HG02798 (cell line): ENCODE measurements around the gene SPA17.

Experiments used
- ATAC-seq: cut with Tn5 transposase; IDR thresholded peaks from one replicate; pipeline ENCODE4 v1.9.1; 2021; ENCODE audit warnings: mild to moderate bottlenecking; ENCODE audit not compliant: unreplicated experiment, poor library complexity

SPA17 gene

GRCh38 chr11:124719534-124719933 lies 45.8 kb downstream of the SPA17 start:
- no peak for ATAC-seq

DNA sequence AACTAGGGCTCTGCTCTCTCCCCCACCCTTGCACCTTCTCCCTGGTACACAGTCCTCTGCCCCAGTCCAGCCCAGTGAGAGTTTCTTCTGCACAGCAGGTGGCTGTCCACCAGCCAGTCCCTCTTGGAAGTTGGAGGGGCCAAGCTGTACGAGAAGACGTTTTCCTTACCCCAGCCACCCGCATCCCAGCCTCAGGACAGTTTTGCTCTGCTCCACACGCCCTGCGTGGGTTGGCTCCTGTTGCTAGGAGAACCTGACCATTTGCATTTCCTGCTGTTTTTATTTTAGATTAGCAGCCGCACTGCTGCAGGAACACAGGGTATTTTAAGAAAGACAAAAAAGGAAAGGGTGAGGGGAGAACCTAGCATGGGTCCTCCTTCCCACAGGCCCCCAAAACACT lies 48.5 kb downstream of the SPA17 start:
- no peak for ATAC-seq

- peak; percentile 97 for ATAC-seq
These were observed 51.4 kb downstream of the SPA17 start for GRCh38 chr11:124724979-124725718.

DNA sequence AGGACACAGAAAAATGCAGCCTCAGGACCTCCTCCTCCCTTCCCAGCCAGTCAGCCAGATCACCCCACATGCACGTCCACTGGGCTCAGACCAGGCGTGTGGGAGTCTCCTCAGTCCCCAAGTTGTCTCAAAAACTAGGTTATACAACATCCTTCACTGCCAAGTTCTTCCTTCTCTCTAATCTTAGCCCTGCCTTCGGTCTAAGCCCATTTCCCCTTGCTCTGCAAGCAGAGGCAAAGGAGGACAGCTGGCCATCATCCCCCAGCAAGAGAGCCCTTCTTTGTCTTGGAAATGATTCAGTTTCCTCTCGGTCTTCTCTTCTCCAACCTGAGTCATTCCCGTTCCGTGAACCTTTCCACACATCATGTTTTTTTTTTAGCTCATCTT lies 52.0 kb downstream of the SPA17 start:
- peak; percentile 5 for ATAC-seq

GRCh38 chr11:124727474-124727873 lies 53.8 kb downstream of the SPA17 start:
- ATAC-seq: no peak

DNA sequence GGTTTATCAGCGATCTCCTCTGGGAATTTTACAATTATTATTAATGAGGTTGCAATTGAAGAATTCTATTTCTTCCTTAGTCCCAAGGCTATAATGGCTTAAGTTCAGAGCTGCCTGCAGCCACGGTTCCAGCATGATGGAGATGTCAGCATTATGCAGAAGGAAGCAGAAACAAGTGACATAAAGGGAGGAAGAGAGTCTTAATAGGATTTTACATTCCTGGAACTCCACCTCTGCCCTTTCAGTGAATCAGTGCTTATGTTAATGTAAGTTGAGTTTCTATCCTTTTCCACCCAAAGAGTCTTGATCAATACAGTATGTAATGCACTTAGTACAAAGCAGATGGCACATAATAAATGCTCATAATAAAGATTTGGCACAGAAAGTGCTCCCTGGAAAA lies 54.4 kb downstream of the SPA17 start:
- ATAC-seq: no peak

- ATAC-seq: no peak
These were observed 55.9 kb downstream of the SPA17 start for GRCh38 chr11:124729571-124729970.

DNA sequence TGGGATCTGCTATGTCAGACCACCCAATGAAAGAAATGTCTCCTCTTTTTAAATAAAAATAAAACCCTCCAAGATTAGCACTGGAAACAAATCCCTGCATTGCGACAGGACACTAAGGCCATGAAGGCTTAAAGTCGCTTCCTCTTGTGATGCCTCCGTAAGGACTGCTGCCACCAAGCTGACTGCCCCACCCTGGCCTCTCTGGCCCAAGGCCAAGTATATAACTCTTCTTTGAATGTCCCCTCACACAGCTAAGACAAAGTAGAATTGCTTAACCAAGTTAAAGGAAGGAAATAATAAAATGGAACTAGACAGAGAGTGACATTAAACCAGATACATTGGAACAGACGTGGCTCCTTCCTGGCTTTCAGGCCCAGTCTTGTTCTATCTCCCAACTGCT lies 58.5 kb downstream of the SPA17 start:
- ATAC-seq: no peak

- ATAC-seq: no peak
These were observed 63.0 kb downstream of the SPA17 start for GRCh38 chr11:124736736-124737135.

DNA sequence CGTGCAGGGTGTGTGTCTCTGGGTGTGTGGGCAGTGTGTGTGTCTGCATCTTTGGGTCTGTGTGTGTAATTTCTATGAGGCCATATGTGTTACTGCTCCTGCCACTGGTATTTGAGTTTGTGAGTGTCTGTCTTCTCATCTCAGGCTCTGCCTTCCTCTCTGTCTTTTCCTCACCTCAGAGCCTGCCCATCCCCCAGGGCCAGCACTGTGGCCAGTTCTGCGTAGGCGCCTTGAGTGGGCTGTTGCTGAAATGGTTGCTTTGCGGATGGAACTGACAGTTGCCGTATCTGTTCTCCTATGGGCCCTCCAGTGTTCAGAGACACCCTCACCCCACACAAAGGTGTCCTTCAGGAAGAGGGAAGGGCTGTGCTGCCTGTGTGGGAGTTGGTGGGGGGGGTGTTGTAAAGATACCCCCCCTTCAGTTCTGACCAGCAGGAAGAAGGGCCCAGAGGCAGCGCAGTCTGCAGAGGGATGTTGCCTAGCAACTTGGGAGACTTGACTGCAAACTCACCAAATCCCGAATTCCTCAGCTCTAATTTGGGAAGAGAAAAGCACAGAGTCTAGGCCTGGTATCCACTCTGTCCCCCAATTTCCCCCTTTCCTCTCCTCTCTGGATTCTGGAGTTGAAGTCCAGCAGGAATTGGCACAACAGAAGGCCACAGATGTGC lies 64.1 kb downstream of the SPA17 start:
- ATAC-seq: no peak

DNA sequence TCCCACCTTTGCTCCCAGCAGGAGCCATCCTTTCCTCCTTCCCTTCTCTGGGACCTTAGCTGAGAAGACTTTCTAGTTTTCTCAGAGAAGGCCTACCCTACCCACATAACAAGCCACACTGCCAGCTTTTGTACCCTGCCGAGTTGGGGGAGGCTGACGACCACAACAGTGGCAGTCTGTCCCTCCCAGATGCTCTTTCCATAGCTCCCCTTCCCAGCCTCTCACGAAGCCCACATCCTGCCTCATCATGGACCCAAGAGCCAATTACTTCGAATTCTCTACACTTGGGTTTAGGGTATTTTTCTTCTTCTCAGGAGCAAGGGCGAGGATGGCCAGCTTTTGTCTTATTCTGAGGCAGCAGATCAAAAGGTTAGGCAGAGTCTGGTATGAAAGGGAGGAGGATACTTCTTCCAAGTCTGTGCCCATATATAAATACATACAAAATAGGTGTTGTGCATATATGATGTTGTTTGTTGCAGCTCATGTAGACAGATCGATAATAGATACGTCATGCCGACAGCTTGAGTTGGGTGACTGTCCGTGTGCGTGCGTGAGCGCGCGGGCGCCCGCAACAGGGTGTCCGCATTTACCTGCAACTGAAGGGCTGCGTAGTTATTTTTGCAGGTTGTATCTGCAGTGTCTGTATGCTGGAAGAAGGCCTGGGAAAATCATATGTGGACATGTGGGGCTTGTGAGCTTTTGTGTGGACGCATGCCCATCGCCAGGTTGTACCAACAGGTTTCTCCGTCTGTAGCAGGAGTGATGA lies 65.2 kb downstream of the SPA17 start:
- ATAC-seq: no peak

DNA sequence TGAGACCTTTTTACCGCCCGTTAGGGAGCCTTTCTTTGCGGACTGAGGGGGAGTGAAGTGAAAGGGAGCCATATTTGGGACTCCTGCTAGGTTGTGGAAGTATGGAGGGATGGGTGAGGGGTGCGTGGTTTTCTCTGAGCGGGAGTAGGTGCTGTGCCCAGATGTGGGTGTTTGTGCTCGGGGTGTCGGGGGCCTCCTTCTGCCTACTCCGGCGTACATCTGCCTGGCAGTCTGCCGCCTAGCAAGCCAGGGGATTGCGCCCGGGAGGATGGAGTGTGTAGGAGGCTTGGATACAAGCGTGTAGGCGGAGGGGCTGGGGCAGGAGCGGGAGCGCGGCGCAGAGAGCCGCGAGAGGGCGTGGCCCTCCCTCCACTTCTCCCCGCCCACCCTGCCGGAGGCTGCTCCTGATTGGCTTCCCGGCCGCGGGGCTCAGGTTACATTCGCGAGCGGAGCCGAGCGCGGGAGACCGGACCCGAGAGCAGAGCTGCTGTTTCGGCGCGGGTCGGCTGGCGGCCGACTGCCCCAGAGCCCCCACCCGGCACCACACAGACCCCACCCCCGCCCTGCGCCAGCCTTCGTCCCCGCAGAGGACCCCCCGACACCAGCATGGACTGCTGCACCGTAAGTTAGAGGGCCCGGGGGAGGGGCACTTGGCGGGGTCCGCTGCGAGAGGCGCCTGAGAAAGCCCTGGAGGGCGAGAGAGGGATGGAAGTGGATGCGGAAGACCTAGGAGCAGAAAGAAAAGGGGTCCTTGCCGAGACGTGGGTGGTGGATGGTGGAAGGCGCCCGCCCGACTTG lies 66.0 kb downstream of the SPA17 start, which contains the start of gene NRGN:
Gene NRGN (plus strand): TSS at position 464 of the 798 bp plus-strand sequence. CDS start 143 bp downstream, at position 607.
- ATAC-seq: peak; percentile 99

- peak; percentile 49 for ATAC-seq
These were observed 66.7 kb downstream of the SPA17 start for GRCh38 chr11:124740277-124740882.

DNA sequence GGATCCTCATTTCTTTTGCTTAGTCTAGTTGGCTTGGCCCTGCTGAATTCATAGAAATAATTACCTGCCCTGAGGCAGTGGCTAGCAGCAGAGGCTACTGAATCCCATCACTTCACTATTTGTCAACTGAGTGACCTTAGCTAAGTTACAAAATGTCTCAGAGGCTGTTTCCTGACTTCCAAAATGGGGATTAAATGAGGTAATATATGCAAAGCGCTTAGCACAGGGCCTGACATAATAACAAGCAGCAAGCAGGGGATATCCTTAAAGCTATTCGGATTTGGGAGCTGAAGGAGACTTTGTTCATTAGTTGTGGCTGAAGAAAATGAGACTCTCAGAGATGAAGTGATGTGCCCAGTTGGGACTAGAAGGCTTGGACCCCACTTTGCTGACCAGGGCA lies 68.9 kb downstream of the SPA17 start:
- no peak for ATAC-seq

DNA sequence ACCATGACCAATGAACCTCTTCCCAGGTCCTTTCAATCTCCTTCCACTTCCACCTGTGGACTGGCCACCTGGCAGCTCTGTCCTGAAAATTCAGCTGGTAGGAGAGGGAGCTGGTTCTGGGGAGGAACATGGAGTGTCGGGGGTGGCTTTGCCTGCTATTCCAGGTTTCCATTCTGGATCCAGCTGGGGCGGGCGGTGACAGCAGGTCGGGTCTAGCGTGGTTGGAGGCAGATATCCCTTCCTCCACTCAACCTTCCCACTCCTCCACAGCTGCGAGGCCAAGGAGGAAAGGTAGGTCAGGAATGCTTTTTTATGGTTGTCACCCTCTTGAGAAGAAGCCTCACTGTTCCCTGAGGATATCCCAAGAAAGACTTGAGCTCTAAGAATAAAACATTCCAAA lies 69.3 kb downstream of the SPA17 start:
- no peak for ATAC-seq

DNA sequence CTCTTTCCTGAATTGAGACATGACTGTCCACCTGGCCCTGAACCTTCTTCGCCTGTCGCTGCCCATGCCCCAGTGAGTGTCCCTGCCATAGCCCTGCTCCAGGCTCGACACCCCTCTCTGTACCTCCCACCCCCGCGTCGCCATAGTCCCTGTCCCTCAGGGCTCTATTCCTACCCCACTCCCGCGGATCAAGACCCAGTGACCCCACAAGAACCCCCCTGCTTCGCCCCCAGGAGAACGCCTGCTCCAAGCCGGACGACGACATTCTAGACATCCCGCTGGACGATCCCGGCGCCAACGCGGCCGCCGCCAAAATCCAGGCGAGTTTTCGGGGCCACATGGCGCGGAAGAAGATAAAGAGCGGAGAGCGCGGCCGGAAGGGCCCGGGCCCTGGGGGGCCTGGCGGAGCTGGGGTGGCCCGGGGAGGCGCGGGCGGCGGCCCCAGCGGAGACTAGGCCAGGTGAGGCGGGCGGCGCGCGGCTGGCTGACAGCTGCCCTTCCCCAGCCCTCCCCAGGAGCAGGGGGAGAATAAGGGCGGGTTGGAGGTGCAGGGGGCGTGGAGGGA lies 71.6 kb downstream of the SPA17 start:
- no peak for ATAC-seq

DNA sequence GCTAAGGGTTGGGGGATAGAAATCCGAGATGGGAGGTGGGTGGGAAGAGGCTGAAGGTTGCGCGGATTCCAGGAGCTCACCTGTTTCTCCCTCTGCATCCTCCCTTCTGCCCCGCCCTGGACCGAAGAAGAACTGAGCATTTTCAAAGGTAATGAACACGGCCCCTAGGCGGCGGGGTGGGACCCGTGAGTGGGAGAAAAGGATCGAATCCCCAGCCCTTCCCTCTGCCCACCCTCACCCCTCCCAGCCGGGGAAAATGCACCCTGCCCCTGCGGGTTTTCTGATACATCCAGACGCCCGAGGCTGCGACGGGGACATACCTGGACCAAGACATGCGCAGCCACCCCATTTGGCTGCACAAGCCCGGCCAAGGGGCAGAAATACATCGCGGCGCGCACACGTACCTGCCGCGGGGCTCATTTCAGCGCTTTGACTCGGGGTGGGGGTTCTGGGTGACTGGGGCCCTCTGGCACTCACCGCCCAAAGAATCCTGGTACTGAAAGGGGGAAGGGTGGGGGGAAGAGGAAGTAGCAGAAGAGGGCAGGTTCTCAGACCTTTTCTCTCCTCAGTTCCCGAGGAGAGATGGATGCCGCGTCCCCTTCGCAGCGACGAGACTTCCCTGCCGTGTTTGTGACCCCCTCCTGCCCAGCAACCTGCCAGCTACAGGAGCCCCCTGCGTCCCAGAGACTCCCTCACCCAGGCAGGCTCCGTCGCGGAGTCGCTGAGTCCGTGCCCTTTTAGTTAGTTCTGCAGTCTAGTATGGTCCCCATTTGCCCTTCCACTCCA lies 72.3 kb downstream of the SPA17 start:
- ATAC-seq: peak; percentile 9

GRCh38 chr11:124746621-124747243 lies 73.0 kb downstream of the SPA17 start:
- peak; percentile 96 for ATAC-seq
